HG03575 (cell line): Measurements from ENCODE around the gene CEP97.
"Not testable (repeated sequence)": the region's sequence is repeated elsewhere in the genome, so short reads cannot be mapped to it uniquely, and the experiment has no call there.

Experiments used
- ATAC-seq: cut with Tn5 transposase; IDR thresholded peaks from one replicate; pipeline ENCODE4 v1.9.1; 2021; ENCODE audit not compliant: unreplicated experiment, insufficient number of reproducible peaks, low FRiP score; ENCODE audit errors: extremely low read depth

Gene CEP97

GRCh38 chr3:101724329-101725193 lies at the start of gene CEP97:
Gene CEP97 (plus strand): TSS chr3:101724614. CDS start chr3:101724677, 63 bp downstream.
- peak; percentile 58 for ATAC-seq

- no peak for ATAC-seq
These were observed 48.7 kb upstream of the CEP97 start for GRCh38 chr3:101675709-101676215.

- peak; percentile 40 for ATAC-seq
These were observed 48.1 kb upstream of the CEP97 start for GRCh38 chr3:101676216-101676764.

- ATAC-seq = peak; percentile 83
These were observed 47.5 kb upstream of the CEP97 start, which contains the start of gene ZBTB11 for GRCh38 chr3:101676765-101677435. Gene ZBTB11 (minus strand): TSS chr3:101677132. CDS start chr3:101676914, 218 bp downstream.

- ATAC-seq = no peak
These were observed 46.8 kb upstream of the CEP97 start for GRCh38 chr3:101677436-101678286.

- ATAC-seq = not testable (repeated sequence)
These were observed 45.6 kb upstream of the CEP97 start for GRCh38 chr3:101678837-101679236.

GRCh38 chr3:101680466-101680865 lies 43.9 kb upstream of the CEP97 start:
- ATAC-seq = no peak

- no peak for ATAC-seq
These were observed 39.4 kb upstream of the CEP97 start for GRCh38 chr3:101685050-101685400.

- ATAC-seq = no peak
These were observed 38.5 kb upstream of the CEP97 start for GRCh38 chr3:101685870-101686307.

GRCh38 chr3:101687142-101687931 lies 37.1 kb upstream of the CEP97 start:
- ATAC-seq = no peak

- no peak for ATAC-seq
These were observed 35.1 kb upstream of the CEP97 start for GRCh38 chr3:101689286-101689685.

- ATAC-seq = no peak
These were observed 33.4 kb upstream of the CEP97 start for GRCh38 chr3:101690972-101691371.

GRCh38 chr3:101691685-101692671 lies 32.4 kb upstream of the CEP97 start:
- ATAC-seq = not testable (repeated sequence)

- ATAC-seq = not testable (repeated sequence)
These were observed 30.9 kb upstream of the CEP97 start for GRCh38 chr3:101693540-101693939.

- ATAC-seq = not testable (repeated sequence)
These were observed 29.6 kb upstream of the CEP97 start for GRCh38 chr3:101694836-101695235.

GRCh38 chr3:101695779-101696372 lies 28.5 kb upstream of the CEP97 start:
- no peak for ATAC-seq
